ENCODE measurements around the gene MGME1. TPM values are rescaled to one million over a fixed set of nuclear protein-coding genes. Genes with fewer than 3 reads are reported as not detected.

MGME1 gene
- total and polyA plus RNA-seq, 2 donors, result 22.9 to 23.1 TPM

GRCh38 chr20:17931513-17931912, 37.3 kb upstream of the MGME1 start:
- no peaks in the 10 kb centered on the region for H3K9me3 ChIP-seq (ENCODE audit: control insufficient read depth in 2 of 2, insufficient read depth in 1 of 2, low read length in 1 of 2)
- H3K4me3 ChIP-seq (ENCODE audit: low read length in 2 of 2), result no peak overlapping the region
- H3K36me3 ChIP-seq (ENCODE audit: control insufficient read depth in 2 of 2, insufficient read depth in 2 of 2, low read length in 1 of 2), result no peaks in the 10 kb centered on the region
- H3K4me1 ChIP-seq (ENCODE audit: control insufficient read depth in 2 of 2, insufficient read depth in 2 of 2, low read length in 2 of 2), result peaks cover 0 to 7% of the 10 kb centered on the region in 2 donors
- 98% methylated on average over 1 of the region's 1 CpG for WGBS
- H3K27me3 ChIP-seq (ENCODE audit: control insufficient read depth in 2 of 2, insufficient read depth in 1 of 2, low read length in 1 of 2), result no peaks in the 10 kb centered on the region
- no peak overlapping the region for H3K27ac ChIP-seq (ENCODE audit: low read depth in 1 of 2, low read length in 1 of 2)
- DNase-seq (ENCODE audit: low read depth in 6 of 9, low spot score in 9 of 9), result no peak

DNA sequence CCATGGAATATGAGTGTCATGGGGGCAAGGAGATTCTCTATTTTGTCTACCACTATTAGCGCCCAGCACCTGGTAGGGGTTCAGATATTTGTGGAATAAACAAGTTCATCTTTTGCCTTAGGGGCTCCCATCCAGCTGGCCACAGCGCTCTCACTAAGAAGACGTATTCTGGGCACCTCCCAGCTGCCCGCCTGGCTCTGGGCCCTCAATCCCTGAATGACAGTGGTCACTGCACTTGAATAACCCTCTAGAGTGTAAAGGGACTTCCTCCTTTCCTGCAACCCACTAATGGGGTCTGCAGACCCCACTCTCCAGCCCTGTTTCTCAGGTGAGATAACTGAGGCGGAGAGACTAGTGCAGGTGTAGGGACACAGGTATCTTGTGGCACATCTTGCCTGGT, 36.4 kb upstream of the MGME1 start:
- H3K4me1 ChIP-seq (ENCODE audit: control insufficient read depth in 2 of 2, insufficient read depth in 2 of 2, low read length in 2 of 2), result peaks cover 0 to 11% of the 10 kb centered on the region in 2 donors
- 97% methylated on average over 5 of the region's 5 CpGs for WGBS
- no peaks in the 10 kb centered on the region for H3K9me3 ChIP-seq (ENCODE audit: control insufficient read depth in 2 of 2, insufficient read depth in 1 of 2, low read length in 1 of 2)
- H3K27me3 ChIP-seq (ENCODE audit: control insufficient read depth in 2 of 2, insufficient read depth in 1 of 2, low read length in 1 of 2), result no peaks in the 10 kb centered on the region
- H3K36me3 ChIP-seq (ENCODE audit: control insufficient read depth in 2 of 2, insufficient read depth in 2 of 2, low read length in 1 of 2), result no peaks in the 10 kb centered on the region
- no peak overlapping the region for H3K4me3 ChIP-seq (ENCODE audit: low read length in 2 of 2)
- DNase-seq (ENCODE audit: low read depth in 6 of 9, low spot score in 9 of 9), result no peak
- H3K27ac ChIP-seq (ENCODE audit: low read depth in 1 of 2, low read length in 1 of 2), result no peak overlapping the region

DNA sequence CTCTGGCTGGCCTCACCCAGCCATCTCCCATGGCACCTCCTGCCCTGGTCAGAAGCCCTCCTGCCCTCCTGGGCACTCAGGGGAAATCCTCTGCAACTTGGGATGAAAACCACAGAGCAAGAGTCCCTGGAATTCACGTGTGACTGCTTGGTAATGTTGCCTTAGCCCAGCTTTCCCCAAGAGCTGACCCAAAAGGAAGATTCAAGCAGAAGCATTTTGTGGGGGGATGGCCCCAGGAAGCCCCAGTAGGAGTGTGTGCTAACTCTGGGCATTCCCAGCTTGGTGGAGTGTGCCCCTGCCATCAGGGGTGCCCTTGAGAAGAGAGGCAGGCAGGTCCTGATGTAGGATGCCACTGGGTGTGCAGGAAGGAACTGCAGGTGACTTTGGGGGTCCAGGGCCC, 35.7 kb upstream of the MGME1 start:
- WGBS, result 85% methylated on average over 1 of the region's 1 CpG
- Histone ChIP-seq H3K9me3 (ENCODE audit: control insufficient read depth in 2 of 2, insufficient read depth in 1 of 2, low read length in 1 of 2) (no peaks in the 10 kb centered on the region), H3K27ac (ENCODE audit: low read depth in 1 of 2, low read length in 1 of 2) (no peak overlapping the region), H3K36me3 (ENCODE audit: control insufficient read depth in 2 of 2, insufficient read depth in 2 of 2, low read length in 1 of 2) (no peaks in the 10 kb centered on the region), H3K4me3 (ENCODE audit: low read length in 2 of 2) (no peak overlapping the region), H3K4me1 (ENCODE audit: control insufficient read depth in 2 of 2, insufficient read depth in 2 of 2, low read length in 2 of 2) (peaks cover 0 to 13% of the 10 kb centered on the region in 2 donors), H3K27me3 (ENCODE audit: control insufficient read depth in 2 of 2, insufficient read depth in 1 of 2, low read length in 1 of 2) (no peaks in the 10 kb centered on the region)
- DNase-seq (ENCODE audit: low read depth in 6 of 9, low spot score in 9 of 9), result no peak

- DNase-seq (ENCODE audit: low read depth in 6 of 9, low spot score in 9 of 9), result no peak
- WGBS, result 95% methylated on average over 5 of the region's 5 CpGs
- H3K4me1 ChIP-seq (ENCODE audit: control insufficient read depth in 2 of 2, insufficient read depth in 2 of 2, low read length in 2 of 2), result peaks cover 0 to 14% of the 10 kb centered on the region in 2 donors
These were observed 35.1 kb upstream of the MGME1 start for GRCh38 chr20:17933711-17934110.

DNA sequence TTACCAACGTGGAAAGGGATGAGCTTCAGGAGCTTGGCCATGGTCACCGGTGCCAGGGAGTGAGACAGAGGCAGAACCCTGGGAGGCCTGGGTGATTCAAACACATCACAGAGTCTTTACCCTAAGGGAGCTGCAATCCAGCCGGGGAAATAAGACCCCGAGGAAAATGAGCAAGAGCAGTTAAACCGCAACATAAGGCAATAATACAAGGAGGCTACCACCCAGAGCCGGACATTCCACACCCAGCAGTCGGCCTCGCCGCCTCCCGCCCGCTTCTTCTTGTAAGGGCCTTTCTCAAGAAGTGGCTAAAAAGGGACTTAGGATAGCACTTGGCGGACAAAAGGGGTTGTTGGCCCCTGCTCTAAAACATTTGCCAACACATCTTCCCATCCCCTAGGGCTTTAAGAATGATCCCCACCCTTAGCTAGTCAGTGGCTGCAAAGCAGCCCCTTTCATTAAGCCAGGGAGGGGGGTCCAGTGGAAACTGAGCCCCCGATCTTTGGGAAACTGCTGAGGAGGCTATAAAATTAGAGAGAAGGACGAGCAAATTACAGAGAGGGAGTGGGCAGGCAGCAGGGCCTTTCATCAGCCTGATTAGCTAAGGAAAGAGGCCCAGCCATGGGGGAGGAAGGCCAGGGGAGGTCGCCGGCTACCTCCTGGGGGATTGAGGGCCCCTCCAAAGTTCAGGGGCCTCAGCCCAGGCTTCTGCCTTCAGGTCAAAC, 34.5 kb upstream of the MGME1 start:
- 85% methylated on average over 16 of the region's 16 CpGs for WGBS
- Histone ChIP-seq H3K9me3 (ENCODE audit: control insufficient read depth in 2 of 2, insufficient read depth in 1 of 2, low read length in 1 of 2) (no peaks in the 10 kb centered on the region), H3K36me3 (ENCODE audit: control insufficient read depth in 2 of 2, insufficient read depth in 2 of 2, low read length in 1 of 2) (no peaks in the 10 kb centered on the region), H3K4me1 (ENCODE audit: control insufficient read depth in 2 of 2, insufficient read depth in 2 of 2, low read length in 2 of 2) (peaks cover 0 to 20% of the 10 kb centered on the region in 2 donors), H3K4me3 (ENCODE audit: low read length in 2 of 2) (no peak overlapping the region), H3K27ac (ENCODE audit: low read depth in 1 of 2, low read length in 1 of 2) (no peak overlapping the region), H3K27me3 (ENCODE audit: control insufficient read depth in 2 of 2, insufficient read depth in 1 of 2, low read length in 1 of 2) (no peaks in the 10 kb centered on the region)
- no peak for DNase-seq (ENCODE audit: low read depth in 6 of 9, low spot score in 9 of 9)

More at GRCh38 chr20:17933711-17934110, 35.1 kb upstream of the MGME1 start:
- H3K27me3 ChIP-seq (ENCODE audit: control insufficient read depth in 2 of 2, insufficient read depth in 1 of 2, low read length in 1 of 2), result no peaks in the 10 kb centered on the region
- H3K4me3 ChIP-seq (ENCODE audit: low read length in 2 of 2), result no peak overlapping the region
- H3K9me3 ChIP-seq (ENCODE audit: control insufficient read depth in 2 of 2, insufficient read depth in 1 of 2, low read length in 1 of 2), result no peaks in the 10 kb centered on the region
- H3K27ac ChIP-seq (ENCODE audit: low read depth in 1 of 2, low read length in 1 of 2), result no peak overlapping the region
- H3K36me3 ChIP-seq (ENCODE audit: control insufficient read depth in 2 of 2, insufficient read depth in 2 of 2, low read length in 1 of 2), result no peaks in the 10 kb centered on the region

DNA sequence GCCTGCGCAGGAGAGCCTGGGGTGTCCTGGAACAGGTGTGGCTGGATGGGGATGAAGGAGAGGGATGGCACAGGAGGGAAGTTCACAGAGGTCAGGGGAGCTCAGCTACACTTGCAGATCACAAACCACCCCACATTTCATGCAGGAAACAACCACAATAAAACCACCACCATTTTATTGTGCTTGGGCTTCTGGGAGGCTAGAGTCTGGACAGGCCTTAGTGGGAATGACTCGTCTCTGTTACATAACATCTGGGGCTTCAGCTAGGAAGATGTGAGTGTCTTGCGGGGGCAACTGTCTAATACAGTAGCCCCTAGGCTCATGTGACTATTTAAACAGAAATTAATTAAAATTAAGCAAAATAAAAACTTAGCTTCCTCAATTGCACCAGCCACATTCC, 33.6 kb upstream of the MGME1 start:
- Histone ChIP-seq H3K27ac (ENCODE audit: low read depth in 1 of 2, low read length in 1 of 2) (no peak overlapping the region), H3K4me1 (ENCODE audit: control insufficient read depth in 2 of 2, insufficient read depth in 2 of 2, low read length in 2 of 2) (peaks cover 0 to 27% of the 10 kb centered on the region in 2 donors), H3K9me3 (ENCODE audit: control insufficient read depth in 2 of 2, insufficient read depth in 1 of 2, low read length in 1 of 2) (no peaks in the 10 kb centered on the region), H3K27me3 (ENCODE audit: control insufficient read depth in 2 of 2, insufficient read depth in 1 of 2, low read length in 1 of 2) (no peaks in the 10 kb centered on the region), H3K36me3 (ENCODE audit: control insufficient read depth in 2 of 2, insufficient read depth in 2 of 2, low read length in 1 of 2) (peaks cover 0 to 3% of the 10 kb centered on the region in 2 donors), H3K4me3 (ENCODE audit: low read length in 2 of 2) (no peak overlapping the region)
- no peak for DNase-seq (ENCODE audit: low read depth in 6 of 9, low spot score in 9 of 9)
- WGBS, result 96% methylated on average over 3 of the region's 3 CpGs

- no peak for DNase-seq (ENCODE audit: low read depth in 6 of 9, low spot score in 9 of 9)
- no peak overlapping the region for H3K27ac ChIP-seq (ENCODE audit: low read depth in 1 of 2, low read length in 1 of 2)
These were observed 33.1 kb upstream of the MGME1 start for GRCh38 chr20:17935761-17936160.

GRCh38 chr20:17936286-17936760, 32.5 kb upstream of the MGME1 start:
- 84% methylated on average over 8 of the region's 8 CpGs for WGBS
- Histone ChIP-seq H3K9me3 (ENCODE audit: control insufficient read depth in 2 of 2, insufficient read depth in 1 of 2, low read length in 1 of 2) (no peaks in the 10 kb centered on the region), H3K4me3 (ENCODE audit: low read length in 2 of 2) (no peak overlapping the region), H3K27me3 (ENCODE audit: control insufficient read depth in 2 of 2, insufficient read depth in 1 of 2, low read length in 1 of 2) (no peaks in the 10 kb centered on the region), H3K36me3 (ENCODE audit: control insufficient read depth in 2 of 2, insufficient read depth in 2 of 2, low read length in 1 of 2) (peaks cover 8 to 14% of the 10 kb centered on the region in 2 donors), H3K27ac (ENCODE audit: low read depth in 1 of 2, low read length in 1 of 2) (no peak overlapping the region), H3K4me1 (ENCODE audit: control insufficient read depth in 2 of 2, insufficient read depth in 2 of 2, low read length in 2 of 2) (peaks cover 0 to 27% of the 10 kb centered on the region in 2 donors)
- DNase-seq (ENCODE audit: low read depth in 6 of 9, low spot score in 9 of 9), result no peak

More at GRCh38 chr20:17935761-17936160, 33.1 kb upstream of the MGME1 start:
- 90% methylated on average over 9 of the region's 9 CpGs for WGBS
- H3K4me1 ChIP-seq (ENCODE audit: control insufficient read depth in 2 of 2, insufficient read depth in 2 of 2, low read length in 2 of 2), result peaks cover 0 to 27% of the 10 kb centered on the region in 2 donors
- H3K9me3 ChIP-seq (ENCODE audit: control insufficient read depth in 2 of 2, insufficient read depth in 1 of 2, low read length in 1 of 2), result no peaks in the 10 kb centered on the region
- no peaks in the 10 kb centered on the region for H3K27me3 ChIP-seq (ENCODE audit: control insufficient read depth in 2 of 2, insufficient read depth in 1 of 2, low read length in 1 of 2)
- H3K4me3 ChIP-seq (ENCODE audit: low read length in 2 of 2), result no peak overlapping the region
- peaks cover 4 to 8% of the 10 kb centered on the region in 2 donors for H3K36me3 ChIP-seq (ENCODE audit: control insufficient read depth in 2 of 2, insufficient read depth in 2 of 2, low read length in 1 of 2)

- Histone ChIP-seq H3K9me3 (ENCODE audit: control insufficient read depth in 2 of 2, insufficient read depth in 1 of 2, low read length in 1 of 2) (no peaks in the 10 kb centered on the region), H3K4me3 (ENCODE audit: low read length in 2 of 2) (no peak overlapping the region), H3K27me3 (ENCODE audit: control insufficient read depth in 2 of 2, insufficient read depth in 1 of 2, low read length in 1 of 2) (no peaks in the 10 kb centered on the region), H3K36me3 (ENCODE audit: control insufficient read depth in 2 of 2, insufficient read depth in 2 of 2, low read length in 1 of 2) (peaks cover 14 to 19% of the 10 kb centered on the region in 2 donors), H3K4me1 (ENCODE audit: control insufficient read depth in 2 of 2, insufficient read depth in 2 of 2, low read length in 2 of 2) (peaks cover 0 to 27% of the 10 kb centered on the region in 2 donors), H3K27ac (ENCODE audit: low read depth in 1 of 2, low read length in 1 of 2) (no peak overlapping the region)
- no peak for DNase-seq (ENCODE audit: low read depth in 6 of 9, low spot score in 9 of 9)
- 92% methylated on average over 19 of the region's 19 CpGs for WGBS
These were observed 31.8 kb upstream of the MGME1 start for GRCh38 chr20:17936761-17937732.
